Endodermal cell (in vitro differentiated cells): ENCODE measurements around the gene ACAP2. TPM values are rescaled to one million over a fixed set of nuclear protein-coding genes. Genes with fewer than 3 reads are reported as not detected.
A peak's percentile ranks its signal among the peaks of the same experiment; 100 is the strongest.

Experiments used
- DNase-seq: peaks from one replicate; pipeline ENCODE4 v3.0.0-alpha.2; 2017
- H3K27ac ChIP-seq: 2 replicates; pipeline ENCODE4 v1.5.1; 2013; ENCODE audit warnings: mild to moderate bottlenecking, low read depth, low read length, moderate library complexity
- H3K27me3 ChIP-seq: 2 replicates; pipeline ENCODE4 v1.6.1; 2013; ENCODE audit warnings: mild to moderate bottlenecking, low read length, moderate library complexity; ENCODE audit not compliant: insufficient read depth, control insufficient read depth, poor library complexity, severe bottlenecking
- H3K36me3 ChIP-seq: 2 replicates; pipeline ENCODE4 v1.7.0; 2013; ENCODE audit warnings: mild to moderate bottlenecking, low read length, moderate library complexity; ENCODE audit not compliant: control insufficient read depth, insufficient read depth
- H3K4me1 ChIP-seq: one replicate; pipeline ENCODE4 v1.7.0; 2013; ENCODE audit warnings: low read length; ENCODE audit not compliant: control insufficient read depth, insufficient read depth
- H3K4me3 ChIP-seq: 2 replicates; pipeline ENCODE4 v1.5.1; 2013; ENCODE audit warnings: mild to moderate bottlenecking, low read length, moderate library complexity
- H3K9ac ChIP-seq: 2 replicates; pipeline ENCODE4 v1.6.1; 2013; ENCODE audit warnings: mild to moderate bottlenecking, low read length, moderate library complexity; ENCODE audit not compliant: poor library complexity, severe bottlenecking; ENCODE audit errors: extremely low read depth
- H3K9me3 ChIP-seq: 2 replicates; pipeline ENCODE4 v1.6.1; 2013; ENCODE audit warnings: mild to moderate bottlenecking, low read length, moderate library complexity; ENCODE audit not compliant: control insufficient read depth
- H3K27ac Mint-ChIP-seq: 2 replicates; pipeline ENCODE4 v1.8.0; 2020; ENCODE audit warnings: mixed read lengths
- H3K27me3 Mint-ChIP-seq: 2 replicates; pipeline ENCODE4 v1.8.0; 2021; ENCODE audit warnings: mild to moderate bottlenecking, mixed read lengths; ENCODE audit not compliant: insufficient read depth
- H3K36me3 Mint-ChIP-seq: 2 replicates; pipeline ENCODE4 v1.8.0; 2020; ENCODE audit warnings: low read depth, mixed read lengths
- H3K4me1 Mint-ChIP-seq: 2 replicates; pipeline ENCODE4 v1.8.0; 2020; ENCODE audit warnings: mixed read lengths
- H3K4me3 Mint-ChIP-seq: 2 replicates; pipeline ENCODE4 v1.8.0; 2020; ENCODE audit warnings: mild to moderate bottlenecking, moderate library complexity, mixed read lengths
- H3K9me3 Mint-ChIP-seq: 2 replicates; pipeline ENCODE4 v1.8.0; 2020; ENCODE audit warnings: mild to moderate bottlenecking, mixed read lengths
- WGBS, 2 experiments: methylation state at CpG; one replicate each; pipeline versions ENCODE4 v1.1.5 to v1.1.7; 2013; ENCODE audit warnings: missing lambda C conversion rate in 2 of 2, mixed read lengths in 1 of 2; ENCODE audit not compliant: insufficient coverage in 1 of 2, insufficient read length in 1 of 2; 5-methylcytosine and 5-hydroxymethylcytosine counted together
- total RNA-seq, 2 donors: library from RNA; stranded (reverse); fragmentation: NEBNext Ultra II Directional in 1 of 2; extraction: Animal tissue kit (Norgen Biotek cat#: 25700) in 1 of 2; gene quantifications; 2 replicates in 1 of 2; 3 replicates in 1 of 2; pipeline ENCODE4 v1.2.1, GENCODE V29; 2021
- TF ChIP-seq, protein P1 (sequence below): fragments of 200-600 bp; sonication (generic); conservative IDR thresholded peaks from 2 replicates; pipeline ENCODE4 v1.5.0; 2021; ENCODE audit warnings: antibody characterized with exemption, mild to moderate bottlenecking

The ACAP2 gene
- total RNA-seq, 2 donors from 2014 or later, result 61.9 to 70.5 TPM

- peaks cover 19% of the 10 kb centered on the region for H3K4me1 Mint-ChIP-seq
- Histone ChIP-seq H3K27ac (no peak overlapping the region), H3K4me1 (peaks cover 8% of the 10 kb centered on the region), H3K27me3 (no peaks in the 10 kb centered on the region), H3K9ac (no peak overlapping the region), H3K4me3 (no peak overlapping the region), H3K36me3 (peaks cover 16% of the 10 kb centered on the region), H3K9me3 (no peaks in the 10 kb centered on the region)
- no peaks in the 10 kb centered on the region for H3K27me3 Mint-ChIP-seq
- WGBS, 2 experiments, result 91 to 100% methylated on average over 2 of the region's 2 CpGs
- DNase-seq, result no peak
- TF ChIP-seq, protein P1, sequence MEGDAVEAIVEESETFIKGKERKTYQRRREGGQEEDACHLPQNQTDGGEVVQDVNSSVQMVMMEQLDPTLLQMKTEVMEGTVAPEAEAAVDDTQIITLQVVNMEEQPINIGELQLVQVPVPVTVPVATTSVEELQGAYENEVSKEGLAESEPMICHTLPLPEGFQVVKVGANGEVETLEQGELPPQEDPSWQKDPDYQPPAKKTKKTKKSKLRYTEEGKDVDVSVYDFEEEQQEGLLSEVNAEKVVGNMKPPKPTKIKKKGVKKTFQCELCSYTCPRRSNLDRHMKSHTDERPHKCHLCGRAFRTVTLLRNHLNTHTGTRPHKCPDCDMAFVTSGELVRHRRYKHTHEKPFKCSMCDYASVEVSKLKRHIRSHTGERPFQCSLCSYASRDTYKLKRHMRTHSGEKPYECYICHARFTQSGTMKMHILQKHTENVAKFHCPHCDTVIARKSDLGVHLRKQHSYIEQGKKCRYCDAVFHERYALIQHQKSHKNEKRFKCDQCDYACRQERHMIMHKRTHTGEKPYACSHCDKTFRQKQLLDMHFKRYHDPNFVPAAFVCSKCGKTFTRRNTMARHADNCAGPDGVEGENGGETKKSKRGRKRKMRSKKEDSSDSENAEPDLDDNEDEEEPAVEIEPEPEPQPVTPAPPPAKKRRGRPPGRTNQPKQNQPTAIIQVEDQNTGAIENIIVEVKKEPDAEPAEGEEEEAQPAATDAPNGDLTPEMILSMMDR, result no peak
- H3K36me3 Mint-ChIP-seq, result peaks cover 25% of the 10 kb centered on the region
- no peaks in the 10 kb centered on the region for H3K9me3 Mint-ChIP-seq
- H3K27ac Mint-ChIP-seq, result no peak overlapping the region
- H3K4me3 Mint-ChIP-seq, result no peak overlapping the region
These were observed 180.9 kb downstream of the ACAP2 start for GRCh38 chr3:195261925-195262324.

DNA sequence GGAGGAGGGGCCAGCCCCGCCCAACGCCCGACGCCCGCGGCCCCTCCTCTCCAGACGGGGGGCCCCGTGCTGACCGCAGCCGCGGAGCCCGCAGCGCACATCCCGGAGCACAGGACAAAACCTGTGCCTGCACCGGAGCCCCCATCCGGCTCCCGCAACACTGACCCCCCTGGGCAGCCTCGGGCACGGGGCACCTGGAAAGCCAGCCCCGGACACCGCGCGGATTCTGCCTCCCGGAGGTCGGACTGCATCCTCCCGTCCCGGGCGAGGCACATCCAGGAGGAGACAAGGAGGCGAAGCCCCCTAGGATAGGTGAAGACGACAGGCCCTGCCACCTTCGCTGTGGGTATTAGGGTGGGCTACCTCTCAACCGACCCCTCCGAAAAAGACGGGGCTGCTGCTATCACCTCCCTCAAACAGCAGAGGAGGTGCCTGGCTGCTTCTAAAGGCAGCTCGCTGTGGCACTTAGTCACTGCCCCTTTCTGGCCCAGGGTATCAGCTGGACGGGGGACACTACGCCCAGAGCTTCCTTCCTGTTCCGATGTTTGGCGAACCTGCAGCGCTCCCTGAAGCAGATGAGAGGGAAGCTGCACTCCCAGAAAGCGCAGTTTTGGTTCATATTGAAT is 182.4 kb downstream of the ACAP2 start:
- TF ChIP-seq, protein P1, result peak; percentile 1
- no peaks in the 10 kb centered on the region for H3K9me3 Mint-ChIP-seq
- Histone ChIP-seq H3K4me1 (peaks cover 13% of the 10 kb centered on the region), H3K27ac (no peak overlapping the region), H3K27me3 (no peaks in the 10 kb centered on the region), H3K36me3 (peaks cover under 1% of the 10 kb centered on the region), H3K4me3 (peak overlapping the region; percentile 81), H3K9ac (no peak overlapping the region), H3K9me3 (no peaks in the 10 kb centered on the region)
- peak overlapping the region; percentile 50 for H3K4me3 Mint-ChIP-seq
- H3K36me3 Mint-ChIP-seq, result peaks cover 15% of the 10 kb centered on the region
- H3K27ac Mint-ChIP-seq, result no peak overlapping the region
- H3K27me3 Mint-ChIP-seq, result no peaks in the 10 kb centered on the region
- DNase-seq, result peak; percentile 86
- WGBS, 2 experiments, result 5 to 6% methylated on average over 18 to 41 of the region's 41 CpGs
- H3K4me1 Mint-ChIP-seq, result peaks cover 21% of the 10 kb centered on the region

DNA sequence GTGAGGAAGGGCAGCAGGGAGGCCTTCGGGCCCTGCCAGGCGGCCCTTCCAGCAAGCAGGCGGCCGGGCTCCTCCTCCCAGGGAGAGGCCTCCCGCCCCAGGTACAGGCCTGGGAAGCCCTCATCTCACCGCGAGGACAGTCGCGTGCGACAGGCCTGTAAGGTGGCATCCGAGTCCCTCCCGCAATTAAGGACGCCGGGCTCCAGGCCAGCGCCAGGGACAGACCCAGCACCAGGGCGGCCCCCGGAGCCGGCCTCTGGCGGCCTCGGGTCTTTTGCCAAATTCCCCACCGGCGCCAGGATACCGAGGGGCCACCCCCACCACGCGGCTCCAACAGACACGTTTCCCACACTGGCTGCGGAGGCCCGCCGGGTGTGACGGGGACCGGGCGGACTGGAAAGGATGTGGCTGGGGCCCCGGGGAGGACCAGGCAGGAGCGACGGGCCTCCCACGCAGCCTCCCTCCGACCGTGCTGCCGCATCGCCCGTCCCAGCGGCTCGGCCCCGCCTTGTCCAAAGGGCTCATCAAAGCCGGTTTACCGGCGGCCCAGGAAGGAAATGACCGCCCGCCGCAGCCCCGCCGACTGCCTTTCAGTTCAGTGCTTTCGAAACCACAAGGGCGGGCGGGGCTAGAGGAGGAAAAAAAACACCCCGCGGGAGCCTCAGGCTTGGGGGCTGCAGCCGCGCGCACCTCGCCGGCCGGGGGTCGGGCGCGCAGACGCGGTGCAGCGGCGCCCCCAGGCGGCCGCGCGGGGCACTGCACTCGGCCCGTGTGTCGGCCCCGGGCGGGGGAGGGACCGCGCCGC is 183.1 kb downstream of the ACAP2 start:
- peak overlapping the region; percentile 51 for H3K9ac ChIP-seq
- peak overlapping the region; percentile 50 for H3K4me3 Mint-ChIP-seq

More for the DNA sequence above, 183.1 kb downstream of the ACAP2 start:
- Histone ChIP-seq H3K4me1 (peaks cover 13% of the 10 kb centered on the region), H3K9me3 (no peaks in the 10 kb centered on the region), H3K4me3 (peak overlapping the region; percentile 69), H3K27me3 (no peaks in the 10 kb centered on the region), H3K27ac (peak overlapping the region; percentile 67), H3K36me3 (no peaks in the 10 kb centered on the region)
- TF ChIP-seq, protein P1, result peak; percentile 79
- DNase-seq, result peak; percentile 96
- peaks cover 25% of the 10 kb centered on the region for H3K4me1 Mint-ChIP-seq
- no peak overlapping the region for H3K27ac Mint-ChIP-seq
- H3K27me3 Mint-ChIP-seq, result no peaks in the 10 kb centered on the region
- H3K36me3 Mint-ChIP-seq, result peaks cover 11% of the 10 kb centered on the region
- no peaks in the 10 kb centered on the region for H3K9me3 Mint-ChIP-seq
- 7 to 10% methylated on average over 31 to 82 of the region's 82 CpGs for WGBS, 2 experiments
